Endothelial cell (in vitro differentiated cells): Measurements from ENCODE around the gene CBFA2T3. TPM values are rescaled to one million over a fixed set of nuclear protein-coding genes. Genes with fewer than 3 reads are reported as not detected.

ENCODE experiments used
- DNase-seq: peaks from one replicate; pipeline ENCODE4 v3.0.0; 2021; ENCODE audit warnings: low spot score
- H3K27ac Mint-ChIP-seq: one replicate; pipeline ENCODE4 v1.8.0; 2021; ENCODE audit warnings: mixed read lengths, inconsistent platforms; ENCODE audit not compliant: unreplicated experiment
- H3K27me3 Mint-ChIP-seq: one replicate; pipeline ENCODE4 v1.8.0; 2021; ENCODE audit warnings: mild to moderate bottlenecking, moderate library complexity, mixed read lengths, inconsistent platforms; ENCODE audit not compliant: unreplicated experiment
- H3K36me3 Mint-ChIP-seq: one replicate; pipeline ENCODE4 v1.8.0; 2021; ENCODE audit warnings: mild to moderate bottlenecking, low read depth, mixed read lengths, inconsistent platforms; ENCODE audit not compliant: unreplicated experiment
- H3K4me1 Mint-ChIP-seq: one replicate; pipeline ENCODE4 v1.8.0; 2021; ENCODE audit warnings: mild to moderate bottlenecking, mixed read lengths, inconsistent platforms; ENCODE audit not compliant: unreplicated experiment
- H3K4me3 Mint-ChIP-seq: one replicate; pipeline ENCODE4 v1.8.0; 2021; ENCODE audit warnings: mild to moderate bottlenecking, mixed read lengths, inconsistent platforms; ENCODE audit not compliant: unreplicated experiment
- H3K9me3 Mint-ChIP-seq: one replicate; pipeline ENCODE4 v1.8.0; 2021; ENCODE audit warnings: mixed read lengths, inconsistent platforms; ENCODE audit not compliant: unreplicated experiment
- total RNA-seq: library from RNA; stranded (reverse); fragmentation: NEBNext Ultra II Directional; extraction: Animal tissue kit (Norgen Biotek cat#: 25700); gene quantifications from one replicate; pipeline ENCODE4 v1.2.1, GENCODE V29; 2021; ENCODE audit not compliant: unreplicated experiment
- TF ChIP-seq, protein P1 (sequence below): fragments of 200-600 bp; sonication (generic); IDR thresholded peaks from one replicate; pipeline ENCODE4 v1.5.0; 2021; ENCODE audit warnings: antibody characterized with exemption; ENCODE audit not compliant: unreplicated experiment

The CBFA2T3 gene
- total RNA-seq, 1 donor from 2014 or later: 1.6 TPM

DNA sequence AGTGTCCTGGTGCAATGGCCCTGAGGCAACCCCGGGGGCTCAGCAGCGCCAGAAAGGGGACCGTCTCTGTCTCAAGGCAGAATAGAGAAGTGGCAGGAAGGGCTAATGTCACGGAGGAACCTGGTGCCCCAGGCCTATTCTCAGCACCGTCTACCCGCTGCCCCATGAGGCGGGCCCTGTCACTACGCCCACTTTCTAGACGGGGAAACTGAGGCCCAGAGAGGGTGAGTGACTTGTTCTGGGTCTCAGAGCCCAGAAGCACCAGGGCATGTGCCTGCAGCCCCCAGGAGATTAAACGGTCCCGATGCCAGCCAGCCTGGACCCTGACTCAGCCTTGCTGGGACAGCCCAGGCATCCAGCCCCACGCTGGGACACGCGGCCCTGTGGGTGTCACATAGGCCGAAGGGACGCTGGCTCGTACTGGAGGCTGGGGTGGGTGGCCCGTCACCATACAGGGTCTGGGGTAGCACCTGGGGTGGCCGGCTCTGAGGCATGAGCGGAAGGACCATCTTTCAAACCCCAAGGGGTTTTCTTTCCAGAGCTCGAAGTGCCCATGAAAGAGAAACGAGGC is 70.4 kb downstream of the CBFA2T3 start:
- Mint-ChIP-seq H3K4me3 (no peak overlapping the region), H3K27me3 (peaks cover 16% of the 10 kb centered on the region), H3K4me1 (no peaks in the 10 kb centered on the region), H3K36me3 (no peaks in the 10 kb centered on the region), H3K9me3 (no peaks in the 10 kb centered on the region), H3K27ac (no peak overlapping the region)
- TF ChIP-seq, protein P1, sequence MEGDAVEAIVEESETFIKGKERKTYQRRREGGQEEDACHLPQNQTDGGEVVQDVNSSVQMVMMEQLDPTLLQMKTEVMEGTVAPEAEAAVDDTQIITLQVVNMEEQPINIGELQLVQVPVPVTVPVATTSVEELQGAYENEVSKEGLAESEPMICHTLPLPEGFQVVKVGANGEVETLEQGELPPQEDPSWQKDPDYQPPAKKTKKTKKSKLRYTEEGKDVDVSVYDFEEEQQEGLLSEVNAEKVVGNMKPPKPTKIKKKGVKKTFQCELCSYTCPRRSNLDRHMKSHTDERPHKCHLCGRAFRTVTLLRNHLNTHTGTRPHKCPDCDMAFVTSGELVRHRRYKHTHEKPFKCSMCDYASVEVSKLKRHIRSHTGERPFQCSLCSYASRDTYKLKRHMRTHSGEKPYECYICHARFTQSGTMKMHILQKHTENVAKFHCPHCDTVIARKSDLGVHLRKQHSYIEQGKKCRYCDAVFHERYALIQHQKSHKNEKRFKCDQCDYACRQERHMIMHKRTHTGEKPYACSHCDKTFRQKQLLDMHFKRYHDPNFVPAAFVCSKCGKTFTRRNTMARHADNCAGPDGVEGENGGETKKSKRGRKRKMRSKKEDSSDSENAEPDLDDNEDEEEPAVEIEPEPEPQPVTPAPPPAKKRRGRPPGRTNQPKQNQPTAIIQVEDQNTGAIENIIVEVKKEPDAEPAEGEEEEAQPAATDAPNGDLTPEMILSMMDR: no peak
- DNase-seq: no peak

DNA sequence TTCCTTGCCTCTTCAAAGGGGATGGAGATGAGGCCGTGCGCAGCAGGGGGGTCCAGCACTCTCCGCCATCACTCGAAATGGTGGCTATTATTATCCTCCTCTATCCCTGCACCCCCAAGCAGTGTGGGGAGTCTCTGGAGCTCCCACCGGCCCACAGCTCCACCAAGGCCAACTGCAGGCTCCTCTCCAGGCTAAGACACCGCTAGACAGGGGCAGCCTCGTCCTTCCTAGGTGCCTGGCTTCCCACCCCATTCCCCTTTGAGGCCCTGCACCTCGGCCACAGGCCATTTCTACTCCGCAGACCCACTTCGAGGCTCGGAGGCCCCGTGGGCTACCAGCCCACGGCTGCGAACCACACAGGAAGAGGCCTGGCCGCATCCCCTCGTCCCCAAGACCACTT is 71.0 kb downstream of the CBFA2T3 start:
- no peak for DNase-seq
- TF ChIP-seq, protein P1: no peak
- no peak overlapping the region for H3K27ac Mint-ChIP-seq
- H3K4me1 Mint-ChIP-seq: no peaks in the 10 kb centered on the region
- H3K9me3 Mint-ChIP-seq: no peaks in the 10 kb centered on the region
- H3K4me3 Mint-ChIP-seq: no peak overlapping the region
- no peaks in the 10 kb centered on the region for H3K36me3 Mint-ChIP-seq
- H3K27me3 Mint-ChIP-seq: peaks cover 16% of the 10 kb centered on the region

DNA sequence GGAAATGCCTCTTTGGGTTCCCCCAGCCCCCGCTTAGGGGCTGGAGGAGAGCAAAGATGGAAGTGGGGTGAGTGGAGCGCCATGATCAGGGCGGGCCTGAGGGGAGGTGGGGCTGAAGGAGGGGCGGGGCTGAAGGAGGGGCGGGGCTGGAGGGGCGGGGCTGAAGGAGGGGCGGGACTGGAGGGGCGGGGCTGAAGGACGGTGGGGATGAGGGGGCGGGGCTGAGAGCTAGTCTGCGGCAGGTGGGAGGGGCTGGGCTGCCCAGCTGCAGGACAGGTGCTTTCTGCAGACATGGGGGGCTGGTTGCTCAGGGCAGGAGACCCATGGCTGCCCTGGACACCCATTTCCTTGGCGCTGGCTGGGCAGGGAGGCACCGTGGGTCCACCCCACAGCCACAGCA is 71.4 kb downstream of the CBFA2T3 start:
- Mint-ChIP-seq H3K9me3 (no peaks in the 10 kb centered on the region), H3K4me3 (no peak overlapping the region), H3K36me3 (no peaks in the 10 kb centered on the region), H3K4me1 (no peaks in the 10 kb centered on the region), H3K27ac (no peak overlapping the region), H3K27me3 (peaks cover 16% of the 10 kb centered on the region)
- DNase-seq: peak; percentile 41
- TF ChIP-seq, protein P1: no peak

DNA sequence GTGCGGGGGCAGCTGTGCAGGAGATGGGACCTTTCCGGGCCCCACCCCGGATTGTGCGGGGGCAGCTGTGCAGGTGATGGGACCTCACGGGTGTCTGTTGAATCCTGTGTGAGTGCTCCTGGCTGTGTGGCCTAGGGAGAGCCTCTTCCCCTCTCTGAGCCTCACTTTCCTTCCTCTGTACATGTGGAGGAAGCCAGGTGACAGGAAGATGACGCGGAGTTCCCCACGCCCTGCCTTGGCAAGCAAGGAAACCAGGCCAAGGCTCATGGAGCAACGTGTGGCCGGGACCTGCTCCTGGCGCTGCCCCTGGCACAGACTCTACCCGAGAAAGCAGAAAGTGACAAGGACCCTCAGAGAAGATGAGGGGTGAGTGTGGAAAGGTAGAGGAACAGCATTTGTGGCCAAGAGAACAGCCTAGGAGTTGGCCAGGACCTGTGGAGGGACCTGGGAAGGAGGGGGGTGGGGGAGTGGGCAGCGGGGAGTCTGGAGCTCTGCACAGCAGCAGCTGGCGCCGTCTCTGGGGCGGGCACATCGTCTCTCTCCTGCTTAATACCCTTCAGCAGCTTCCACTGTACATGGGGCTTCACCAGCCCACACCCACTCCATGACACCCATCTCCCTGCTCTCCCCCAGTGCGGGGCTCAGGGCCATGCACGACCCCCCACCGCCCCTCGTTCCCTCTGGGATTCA is 72.2 kb downstream of the CBFA2T3 start:
- H3K4me3 Mint-ChIP-seq: no peak overlapping the region
- H3K36me3 Mint-ChIP-seq: no peaks in the 10 kb centered on the region
- H3K27me3 Mint-ChIP-seq: peaks cover 16% of the 10 kb centered on the region
- TF ChIP-seq, protein P1: no peak
- no peaks in the 10 kb centered on the region for H3K9me3 Mint-ChIP-seq
- DNase-seq: no peak
- H3K4me1 Mint-ChIP-seq: no peaks in the 10 kb centered on the region
- H3K27ac Mint-ChIP-seq: no peak overlapping the region

DNA sequence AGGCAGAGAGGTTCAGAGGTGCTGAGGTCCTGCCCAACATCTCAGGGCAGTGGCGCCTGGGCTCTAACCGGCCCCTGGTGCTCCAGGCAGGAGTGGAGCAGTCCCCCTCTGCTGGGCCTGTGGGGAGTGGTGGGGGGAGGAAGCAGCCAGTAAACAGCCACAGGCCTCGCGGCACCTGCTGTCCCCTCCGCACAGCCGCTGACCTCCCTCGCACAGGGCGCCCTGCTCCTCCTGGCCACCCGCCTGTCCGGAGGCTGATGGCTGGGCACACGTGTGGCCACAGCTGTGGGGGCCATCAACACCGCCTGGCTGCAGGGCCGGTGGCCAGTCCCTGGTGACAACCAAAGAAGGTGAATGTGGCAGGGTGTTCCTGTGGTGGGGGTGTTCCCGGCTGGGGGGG is 73.7 kb downstream of the CBFA2T3 start:
- H3K9me3 Mint-ChIP-seq: no peaks in the 10 kb centered on the region
- no peaks in the 10 kb centered on the region for H3K36me3 Mint-ChIP-seq
- peaks cover 16% of the 10 kb centered on the region for H3K27me3 Mint-ChIP-seq
- H3K4me1 Mint-ChIP-seq: no peaks in the 10 kb centered on the region
- TF ChIP-seq, protein P1: no peak
- no peak for DNase-seq
- no peak overlapping the region for H3K4me3 Mint-ChIP-seq
- H3K27ac Mint-ChIP-seq: no peak overlapping the region
